Epithelial cell of esophagus (primary cell): ENCODE measurements around the gene NDUFB6.

Source experiments
- DNase-seq: peaks from one replicate; pipeline ENCODE4 v3.0.0; 2010; ENCODE audit warnings: low read depth
- H3K4me3 ChIP-seq: 2 replicates; pipeline ENCODE4 v1.5.1; 2011; ENCODE audit warnings: mild to moderate bottlenecking, low read length, control low read depth
- CTCF ChIP-seq: IDR thresholded peaks from 2 replicates; pipeline ENCODE4 v1.5.1; 2011; ENCODE audit warnings: low read depth, mild to moderate bottlenecking, low read length, control low read depth, inconsistent platforms; ENCODE audit not compliant: insufficient read depth; ENCODE audit errors: missing control alignments

NDUFB6 gene

DNA sequence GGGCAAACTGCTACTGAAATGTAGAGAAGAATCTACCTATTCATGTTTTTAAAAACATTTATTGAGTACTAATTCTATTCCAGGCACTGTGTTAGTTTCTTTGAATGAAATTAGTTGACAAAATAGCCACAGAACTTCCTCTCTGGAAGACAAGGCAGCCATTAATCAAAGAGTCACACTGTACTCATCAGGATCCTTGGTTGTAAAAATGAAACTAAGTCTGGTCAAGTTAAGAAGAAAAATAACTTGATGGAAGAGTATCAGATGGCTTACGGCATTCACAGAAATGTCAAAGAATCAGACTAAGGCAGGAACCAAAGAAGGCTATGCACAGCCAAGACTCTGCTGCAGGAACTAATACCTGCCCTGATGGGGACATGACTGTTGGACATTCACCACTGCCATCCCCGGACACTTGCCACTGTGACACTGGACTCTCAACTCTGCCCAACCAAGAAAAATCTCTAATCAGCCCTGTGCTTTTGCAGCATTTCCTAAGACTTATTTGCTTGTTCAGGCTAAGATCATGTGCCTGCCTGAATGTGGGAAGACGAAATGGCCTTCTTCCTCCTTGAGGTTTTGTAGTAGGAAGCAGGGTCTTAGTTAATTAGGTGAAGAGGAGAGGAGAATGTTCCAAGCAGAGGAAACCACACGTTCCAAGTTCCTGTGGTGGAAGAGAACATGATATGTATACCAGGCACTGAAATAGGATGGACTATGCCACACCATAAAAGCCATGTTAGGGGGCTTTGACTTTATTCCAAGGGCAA lies 23.3 kb upstream of the NDUFB6 start:
- H3K4me3 ChIP-seq = no peak overlapping the region
- DNase-seq = no peak
- TF ChIP-seq CTCF = no peak

- DNase-seq = peak; percentile 82
- TF ChIP-seq CTCF = no peak
- H3K4me3 ChIP-seq = no peak overlapping the region
Observed at GRCh38 chr9:32590898-32591297, 17.9 kb upstream of the NDUFB6 start.

GRCh38 chr9:32590476-32590875 lies 17.5 kb upstream of the NDUFB6 start:
- no peak overlapping the region for H3K4me3 ChIP-seq
- no peak for DNase-seq
- TF ChIP-seq CTCF = no peak

DNA sequence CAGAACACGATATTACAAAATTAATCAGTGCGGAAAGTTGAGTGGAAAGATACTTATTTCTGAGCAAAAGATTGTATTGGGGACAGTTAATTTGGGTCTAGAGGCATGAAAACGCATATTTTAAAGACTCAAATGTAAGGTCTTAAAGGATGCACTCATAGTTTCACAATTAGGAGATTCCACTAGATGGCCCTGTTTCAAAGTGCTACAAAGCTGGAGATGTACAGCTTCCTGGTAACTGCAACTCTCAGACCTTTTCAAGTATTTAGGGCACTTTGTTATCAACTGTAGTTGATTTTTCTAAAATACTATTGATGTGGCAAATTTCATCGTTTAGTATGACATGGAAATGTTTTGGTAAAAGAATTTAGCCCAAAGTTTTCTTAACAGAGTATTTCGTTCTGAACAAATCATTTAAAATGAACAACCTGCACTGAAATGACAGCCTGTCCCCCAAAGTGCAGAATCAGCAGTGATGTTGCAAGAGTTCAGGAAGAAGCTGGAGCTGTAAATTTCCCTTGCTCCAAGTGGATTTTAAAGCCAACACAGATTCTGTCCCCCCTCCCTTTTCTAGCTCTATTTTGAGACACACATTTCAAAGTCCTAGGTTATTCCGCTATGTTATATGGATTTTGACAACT lies 16.2 kb upstream of the NDUFB6 start:
- DNase-seq = peak; percentile 69
- TF ChIP-seq CTCF = peak; percentile 61
- no peak overlapping the region for H3K4me3 ChIP-seq

DNA sequence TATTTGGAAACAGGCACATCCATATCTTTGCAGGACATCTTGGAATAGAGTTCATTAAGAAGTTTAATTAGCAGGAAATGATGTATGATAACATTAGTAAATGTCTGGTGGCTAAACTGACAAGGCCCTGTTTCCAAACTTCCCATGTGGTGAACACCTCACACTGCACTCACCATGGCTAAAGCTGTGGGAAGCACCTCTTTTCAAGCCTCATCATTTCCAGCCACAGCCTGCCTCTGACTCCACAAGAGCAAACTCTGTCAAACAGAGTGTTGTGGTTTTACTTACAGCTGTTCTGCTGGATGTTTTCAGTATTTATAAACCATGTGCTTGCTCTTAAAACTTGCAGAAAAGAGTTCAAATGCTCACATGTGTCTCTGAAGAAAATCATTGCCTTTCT lies 14.9 kb upstream of the NDUFB6 start:
- DNase-seq = peak; percentile 38
- TF ChIP-seq CTCF = no peak
- H3K4me3 ChIP-seq = no peak overlapping the region

- TF ChIP-seq CTCF = no peak
- no peak for DNase-seq
- no peak overlapping the region for H3K4me3 ChIP-seq
Observed at GRCh38 chr9:32584784-32585183, 11.8 kb upstream of the NDUFB6 start.
